SK-N-SH treated with all-trans-retinoic acid at 6 μM for 48 hours (cell line): ENCODE data around the gene TAGLN2.

Experiments
- ATAC-seq: fragments of 200-7000 bp; cut with Tn5 transposase; 3 replicates; pipeline ENCODE4 v1.9.1; 2020; ENCODE audit warnings: mild to moderate bottlenecking, moderate library complexity
- ARNTL ChIP-seq: fragments of 450-650 bp; formaldehyde crosslinking; IDR thresholded peaks from 2 replicates; pipeline ENCODE4 v1.5.0; 2020; ENCODE audit warnings: low read depth, mild to moderate bottlenecking, moderate library complexity, borderline replicate concordance
- BACH2 ChIP-seq: fragments of 250-450 bp; sonication (Bioruptor Pico); IDR thresholded peaks from 2 replicates; pipeline ENCODE4 v1.9.0; 2021; ENCODE audit warnings: mild to moderate bottlenecking, borderline replicate concordance
- CSDC2 ChIP-seq: fragments of 250-450 bp; sonication (Bioruptor Pico); IDR thresholded peaks from 2 replicates; pipeline ENCODE4 v1.5.0; 2020; ENCODE audit warnings: mild to moderate bottlenecking, moderate library complexity
- ESRRG ChIP-seq: fragments of 250-450 bp; sonication (Bioruptor Pico); IDR thresholded peaks from 2 replicates; pipeline ENCODE4 v1.6.1; 2021; ENCODE audit warnings: mild to moderate bottlenecking
- GLIS3 ChIP-seq: fragments of 250-450 bp; sonication (Bioruptor Pico); IDR thresholded peaks from 2 replicates; pipeline ENCODE4 v1.5.0; 2020; ENCODE audit warnings: mild to moderate bottlenecking, moderate library complexity
- ISL1 ChIP-seq: fragments of 250-450 bp; sonication (Bioruptor Pico); IDR thresholded peaks from 2 replicates; pipeline ENCODE4 v2.1.2; 2022; ENCODE audit warnings: mild to moderate bottlenecking, moderate library complexity
- OSR1 ChIP-seq: fragments of 250-450 bp; sonication (Bioruptor Pico); IDR thresholded peaks from 2 replicates; pipeline ENCODE4 v1.8.0; 2022; ENCODE audit warnings: moderate library complexity, mild to moderate bottlenecking, inconsistent platforms
- PPARA ChIP-seq: fragments of 250-450 bp; sonication (Bioruptor Pico); IDR thresholded peaks from 2 replicates; pipeline ENCODE4 v1.5.0; 2020; ENCODE audit warnings: mild to moderate bottlenecking, borderline replicate concordance
- RARB ChIP-seq: fragments of 250-450 bp; sonication (Bioruptor Pico); IDR thresholded peaks from 2 replicates; pipeline ENCODE4 v1.8.0; 2021; ENCODE audit warnings: mild to moderate bottlenecking, moderate library complexity
- SNAI2 ChIP-seq: fragments of 250-450 bp; sonication (Bioruptor Pico); IDR thresholded peaks from 2 replicates; pipeline ENCODE4 v1.5.0; 2020; ENCODE audit warnings: mild to moderate bottlenecking, moderate library complexity
- TCF4 ChIP-seq: fragments of 250-450 bp; sonication (Bioruptor Pico); IDR thresholded peaks from 2 replicates; pipeline ENCODE4 v1.8.0; 2021; ENCODE audit warnings: mild to moderate bottlenecking, moderate library complexity, borderline replicate concordance
- TOX ChIP-seq: fragments of 250-450 bp; sonication (Bioruptor Pico); IDR thresholded peaks from 2 replicates; pipeline ENCODE4 v1.8.0; 2021; ENCODE audit warnings: mild to moderate bottlenecking, moderate library complexity, borderline replicate concordance
- ZC3H10 ChIP-seq: fragments of 250-450 bp; sonication (Bioruptor Pico); IDR thresholded peaks from 2 replicates; pipeline ENCODE4 v1.5.1; 2021; ENCODE audit warnings: mild to moderate bottlenecking, moderate library complexity
- ZFP3 ChIP-seq: fragments of 250-450 bp; sonication (Bioruptor Pico); IDR thresholded peaks from 2 replicates; pipeline ENCODE4 v1.5.0; 2020; ENCODE audit warnings: mild to moderate bottlenecking, moderate library complexity
- ZNF565 ChIP-seq: fragments of 450-650 bp; formaldehyde crosslinking; conservative IDR thresholded peaks from 2 replicates; pipeline ENCODE4 v1.5.0; 2020; ENCODE audit warnings: low read depth, mild to moderate bottlenecking, moderate library complexity
- ZNF70 ChIP-seq: fragments of 450-650 bp; formaldehyde crosslinking; IDR thresholded peaks from 2 replicates; pipeline ENCODE4 v1.5.0; 2020; ENCODE audit warnings: mild to moderate bottlenecking, moderate library complexity
- ZNF8 ChIP-seq: fragments of 450-650 bp; formaldehyde crosslinking; IDR thresholded peaks from 2 replicates; pipeline ENCODE4 v1.5.0; 2020; ENCODE audit warnings: mild to moderate bottlenecking, moderate library complexity
- TF ChIP-seq, protein P1 (sequence below): fragments of 250-450 bp; sonication (Bioruptor Pico); IDR thresholded peaks from 2 replicates; pipeline ENCODE4 v1.5.1; 2020; ENCODE audit warnings: low read depth, mild to moderate bottlenecking, moderate library complexity
- TF ChIP-seq, protein P2 (sequence below): fragments of 250-450 bp; sonication (Bioruptor Pico); IDR thresholded peaks from 2 replicates; pipeline ENCODE4 v1.5.1; 2021; ENCODE audit warnings: mild to moderate bottlenecking, moderate library complexity
- TF ChIP-seq, protein P3 (sequence below): fragments of 250-450 bp; sonication (Bioruptor Pico); IDR thresholded peaks from 2 replicates; pipeline ENCODE4 v1.8.0; 2020; ENCODE audit warnings: mild to moderate bottlenecking, moderate library complexity, borderline replicate concordance
- TF ChIP-seq, protein P4 (sequence below): fragments of 250-450 bp; sonication (Bioruptor Pico); IDR thresholded peaks from 2 replicates; pipeline ENCODE4 v1.8.0; 2021; ENCODE audit warnings: low read depth, mild to moderate bottlenecking, moderate library complexity, borderline replicate concordance
- TF ChIP-seq, protein P5 (sequence below): fragments of 250-450 bp; sonication (Bioruptor Pico); IDR thresholded peaks from 2 replicates; pipeline ENCODE4 v1.5.0; 2020; ENCODE audit warnings: mild to moderate bottlenecking, moderate library complexity

TAGLN2 gene

DNA sequence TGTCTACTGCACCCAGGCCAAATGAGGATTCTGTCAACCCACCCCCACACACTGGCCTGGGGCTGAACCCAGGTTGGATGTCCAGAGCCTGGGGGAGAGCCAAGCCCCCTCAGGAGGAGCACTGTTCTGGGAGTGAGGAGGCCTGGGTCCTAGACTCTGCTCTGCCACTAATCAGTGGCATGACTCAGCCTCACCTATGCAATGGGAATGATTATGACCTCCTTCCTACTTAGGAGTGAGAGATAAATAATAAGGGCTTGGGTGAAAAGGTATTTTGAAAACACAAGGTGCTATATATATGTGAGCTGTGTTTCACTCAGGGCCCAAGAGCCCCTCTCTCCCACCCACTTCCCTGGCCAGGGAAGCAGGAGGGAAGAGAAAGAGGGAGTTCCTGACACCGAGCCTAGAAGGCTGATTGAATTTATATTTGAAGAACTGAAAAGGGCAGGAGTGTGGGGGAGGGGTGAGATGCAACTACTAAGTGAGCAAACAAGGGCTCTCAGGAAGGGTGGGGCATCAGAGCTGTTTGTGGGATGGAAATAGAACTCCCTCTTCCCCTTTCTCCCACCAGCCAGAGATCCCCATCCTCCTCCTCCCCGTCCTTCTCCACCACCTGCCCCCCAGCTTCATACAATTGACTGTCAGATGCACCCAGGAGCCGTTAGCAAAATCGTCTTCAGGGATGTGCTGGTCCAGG, 11.9 kb upstream of the TAGLN2 start:
- no peak for ATAC-seq

DNA sequence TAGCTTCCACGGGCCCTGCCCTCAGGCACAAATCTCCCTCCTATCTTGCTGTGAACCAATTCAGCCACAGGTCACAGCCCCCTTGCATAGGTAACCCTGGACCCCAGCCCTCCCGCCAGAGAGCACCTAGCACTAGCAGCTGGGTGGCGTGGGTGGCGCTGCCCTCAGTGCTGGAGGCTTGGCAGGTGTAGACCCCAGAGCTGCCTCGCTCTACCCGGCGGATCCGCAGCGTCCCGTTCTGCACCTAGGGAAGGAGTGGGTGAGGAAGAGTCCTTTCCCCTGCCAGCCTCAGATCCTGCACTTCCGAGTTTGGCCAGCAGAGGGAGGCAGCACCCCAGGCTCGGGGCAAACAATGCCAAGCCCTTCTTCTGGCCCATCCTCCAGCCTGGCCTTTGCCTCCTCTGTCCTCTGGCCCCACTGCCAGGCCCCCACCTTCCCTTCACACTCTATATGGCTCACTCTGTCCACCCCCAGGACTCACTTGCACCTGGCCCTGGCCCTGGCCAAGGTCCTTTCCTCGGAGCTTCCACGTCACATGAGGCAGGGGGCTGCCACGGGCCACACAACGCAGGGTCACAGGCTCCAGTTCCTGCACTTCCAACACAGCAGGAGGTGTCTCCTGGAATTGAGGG, 11.1 kb upstream of the TAGLN2 start:
- ATAC-seq, result peak; percentile 88
- no peak for TF ChIP-seq PPARA
- TF ChIP-seq ZNF8 (CRISPR knock-in tag), result no peak
- TF ChIP-seq, protein P1, sequence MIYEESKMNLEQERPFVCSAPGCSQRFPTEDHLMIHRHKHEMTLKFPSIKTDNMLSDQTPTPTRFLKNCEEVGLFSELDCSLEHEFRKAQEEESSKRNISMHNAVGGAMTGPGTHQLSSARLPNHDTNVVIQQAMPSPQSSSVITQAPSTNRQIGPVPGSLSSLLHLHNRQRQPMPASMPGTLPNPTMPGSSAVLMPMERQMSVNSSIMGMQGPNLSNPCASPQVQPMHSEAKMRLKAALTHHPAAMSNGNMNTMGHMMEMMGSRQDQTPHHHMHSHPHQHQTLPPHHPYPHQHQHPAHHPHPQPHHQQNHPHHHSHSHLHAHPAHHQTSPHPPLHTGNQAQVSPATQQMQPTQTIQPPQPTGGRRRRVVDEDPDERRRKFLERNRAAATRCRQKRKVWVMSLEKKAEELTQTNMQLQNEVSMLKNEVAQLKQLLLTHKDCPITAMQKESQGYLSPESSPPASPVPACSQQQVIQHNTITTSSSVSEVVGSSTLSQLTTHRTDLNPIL, result no peak
- TF ChIP-seq BACH2 (CRISPR knock-in tag), result no peak
- TF ChIP-seq, protein P2, sequence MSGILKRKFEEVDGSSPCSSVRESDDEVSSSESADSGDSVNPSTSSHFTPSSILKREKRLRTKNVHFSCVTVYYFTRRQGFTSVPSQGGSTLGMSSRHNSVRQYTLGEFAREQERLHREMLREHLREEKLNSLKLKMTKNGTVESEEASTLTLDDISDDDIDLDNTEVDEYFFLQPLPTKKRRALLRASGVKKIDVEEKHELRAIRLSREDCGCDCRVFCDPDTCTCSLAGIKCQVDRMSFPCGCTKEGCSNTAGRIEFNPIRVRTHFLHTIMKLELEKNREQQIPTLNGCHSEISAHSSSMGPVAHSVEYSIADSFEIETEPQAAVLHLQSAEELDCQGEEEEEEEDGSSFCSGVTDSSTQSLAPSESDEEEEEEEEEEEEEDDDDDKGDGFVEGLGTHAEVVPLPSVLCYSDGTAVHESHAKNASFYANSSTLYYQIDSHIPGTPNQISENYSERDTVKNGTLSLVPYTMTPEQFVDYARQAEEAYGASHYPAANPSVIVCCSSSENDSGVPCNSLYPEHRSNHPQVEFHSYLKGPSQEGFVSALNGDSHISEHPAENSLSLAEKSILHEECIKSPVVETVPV (CRISPR knock-in tag), result no peak
- no peak for TF ChIP-seq ZC3H10 (CRISPR knock-in tag)
- TF ChIP-seq ZFP3 (CRISPR knock-in tag), result no peak
- TF ChIP-seq TCF4 (CRISPR knock-in tag), result no peak
- TF ChIP-seq GLIS3 (CRISPR knock-in tag), result no peak
- TF ChIP-seq, protein P3, sequence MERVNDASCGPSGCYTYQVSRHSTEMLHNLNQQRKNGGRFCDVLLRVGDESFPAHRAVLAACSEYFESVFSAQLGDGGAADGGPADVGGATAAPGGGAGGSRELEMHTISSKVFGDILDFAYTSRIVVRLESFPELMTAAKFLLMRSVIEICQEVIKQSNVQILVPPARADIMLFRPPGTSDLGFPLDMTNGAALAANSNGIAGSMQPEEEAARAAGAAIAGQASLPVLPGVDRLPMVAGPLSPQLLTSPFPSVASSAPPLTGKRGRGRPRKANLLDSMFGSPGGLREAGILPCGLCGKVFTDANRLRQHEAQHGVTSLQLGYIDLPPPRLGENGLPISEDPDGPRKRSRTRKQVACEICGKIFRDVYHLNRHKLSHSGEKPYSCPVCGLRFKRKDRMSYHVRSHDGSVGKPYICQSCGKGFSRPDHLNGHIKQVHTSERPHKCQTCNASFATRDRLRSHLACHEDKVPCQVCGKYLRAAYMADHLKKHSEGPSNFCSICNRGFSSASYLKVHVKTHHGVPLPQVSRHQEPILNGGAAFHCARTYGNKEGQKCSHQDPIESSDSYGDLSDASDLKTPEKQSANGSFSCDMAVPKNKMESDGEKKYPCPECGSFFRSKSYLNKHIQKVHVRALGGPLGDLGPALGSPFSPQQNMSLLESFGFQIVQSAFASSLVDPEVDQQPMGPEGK, result no peak
- TF ChIP-seq CSDC2, result no peak
- TF ChIP-seq, protein P4, sequence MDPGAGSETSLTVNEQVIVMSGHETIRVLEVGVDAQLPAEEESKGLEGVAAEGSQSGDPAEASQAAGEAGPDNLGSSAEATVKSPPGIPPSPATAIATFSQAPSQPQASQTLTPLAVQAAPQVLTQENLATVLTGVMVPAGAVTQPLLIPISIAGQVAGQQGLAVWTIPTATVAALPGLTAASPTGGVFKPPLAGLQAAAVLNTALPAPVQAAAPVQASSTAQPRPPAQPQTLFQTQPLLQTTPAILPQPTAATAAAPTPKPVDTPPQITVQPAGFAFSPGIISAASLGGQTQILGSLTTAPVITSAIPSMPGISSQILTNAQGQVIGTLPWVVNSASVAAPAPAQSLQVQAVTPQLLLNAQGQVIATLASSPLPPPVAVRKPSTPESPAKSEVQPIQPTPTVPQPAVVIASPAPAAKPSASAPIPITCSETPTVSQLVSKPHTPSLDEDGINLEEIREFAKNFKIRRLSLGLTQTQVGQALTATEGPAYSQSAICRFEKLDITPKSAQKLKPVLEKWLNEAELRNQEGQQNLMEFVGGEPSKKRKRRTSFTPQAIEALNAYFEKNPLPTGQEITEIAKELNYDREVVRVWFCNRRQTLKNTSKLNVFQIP (CRISPR knock-in tag), result no peak

More for the DNA sequence above, 11.9 kb upstream of the TAGLN2 start:
- TF ChIP-seq, protein P5, sequence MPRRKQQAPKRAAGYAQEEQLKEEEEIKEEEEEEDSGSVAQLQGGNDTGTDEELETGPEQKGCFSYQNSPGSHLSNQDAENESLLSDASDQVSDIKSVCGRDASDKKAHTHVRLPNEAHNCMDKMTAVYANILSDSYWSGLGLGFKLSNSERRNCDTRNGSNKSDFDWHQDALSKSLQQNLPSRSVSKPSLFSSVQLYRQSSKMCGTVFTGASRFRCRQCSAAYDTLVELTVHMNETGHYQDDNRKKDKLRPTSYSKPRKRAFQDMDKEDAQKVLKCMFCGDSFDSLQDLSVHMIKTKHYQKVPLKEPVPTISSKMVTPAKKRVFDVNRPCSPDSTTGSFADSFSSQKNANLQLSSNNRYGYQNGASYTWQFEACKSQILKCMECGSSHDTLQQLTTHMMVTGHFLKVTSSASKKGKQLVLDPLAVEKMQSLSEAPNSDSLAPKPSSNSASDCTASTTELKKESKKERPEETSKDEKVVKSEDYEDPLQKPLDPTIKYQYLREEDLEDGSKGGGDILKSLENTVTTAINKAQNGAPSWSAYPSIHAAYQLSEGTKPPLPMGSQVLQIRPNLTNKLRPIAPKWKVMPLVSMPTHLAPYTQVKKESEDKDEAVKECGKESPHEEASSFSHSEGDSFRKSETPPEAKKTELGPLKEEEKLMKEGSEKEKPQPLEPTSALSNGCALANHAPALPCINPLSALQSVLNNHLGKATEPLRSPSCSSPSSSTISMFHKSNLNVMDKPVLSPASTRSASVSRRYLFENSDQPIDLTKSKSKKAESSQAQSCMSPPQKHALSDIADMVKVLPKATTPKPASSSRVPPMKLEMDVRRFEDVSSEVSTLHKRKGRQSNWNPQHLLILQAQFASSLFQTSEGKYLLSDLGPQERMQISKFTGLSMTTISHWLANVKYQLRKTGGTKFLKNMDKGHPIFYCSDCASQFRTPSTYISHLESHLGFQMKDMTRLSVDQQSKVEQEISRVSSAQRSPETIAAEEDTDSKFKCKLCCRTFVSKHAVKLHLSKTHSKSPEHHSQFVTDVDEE (CRISPR knock-in tag), result no peak
- TF ChIP-seq, protein P1, result no peak
- no peak for TF ChIP-seq ZNF70
- TF ChIP-seq OSR1 (CRISPR knock-in tag), result no peak
- no peak for TF ChIP-seq TOX
- no peak for TF ChIP-seq ARNTL (CRISPR knock-in tag)
- TF ChIP-seq, protein P2 (CRISPR knock-in tag), result no peak
- TF ChIP-seq ZNF8 (CRISPR knock-in tag), result no peak
- no peak for TF ChIP-seq BACH2 (CRISPR knock-in tag)
- no peak for TF ChIP-seq ZC3H10 (CRISPR knock-in tag)
- TF ChIP-seq ISL1 (CRISPR knock-in tag), result no peak
- no peak for TF ChIP-seq RARB (CRISPR knock-in tag)
- no peak for TF ChIP-seq CSDC2
- TF ChIP-seq SNAI2, result no peak
- TF ChIP-seq PPARA, result no peak
- no peak for TF ChIP-seq ESRRG (CRISPR knock-in tag)
- TF ChIP-seq ZNF565 (CRISPR knock-in tag), result no peak
- TF ChIP-seq GLIS3 (CRISPR knock-in tag), result no peak
- TF ChIP-seq, protein P4 (CRISPR knock-in tag), result no peak
